ENCODE data around the gene PAM. TPM values are rescaled to one million over a fixed set of nuclear protein-coding genes. Genes with fewer than 3 reads are reported as not detected.
"Not testable (repeated sequence)": the region's sequence is repeated elsewhere in the genome, so short reads cannot be mapped to it uniquely, and the experiment has no call there.

The PAM gene
- total RNA-seq, 2 experiments from 2014 or later: not detected

DNA sequence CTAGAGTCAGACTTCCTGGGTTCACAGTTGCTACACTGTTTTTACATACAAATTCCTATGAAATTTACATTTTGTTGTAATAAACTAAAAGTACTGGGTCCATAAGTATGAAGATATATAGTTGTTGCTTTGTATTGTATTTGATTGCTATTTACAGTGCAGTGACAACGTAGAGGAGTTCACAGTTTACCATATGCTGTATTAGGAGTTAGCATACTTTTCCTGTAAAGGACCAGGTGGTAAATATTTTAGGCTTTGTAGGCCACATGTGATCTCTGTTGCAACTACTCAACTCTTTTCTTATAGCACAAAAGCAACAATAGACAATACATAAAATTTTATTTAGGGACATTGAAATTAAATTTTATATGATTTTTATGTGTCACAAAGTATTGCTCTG, 18.0 kb downstream of the PAM start:
- H3K36me3 ChIP-seq (ENCODE audit: insufficient read depth, low read length): no peaks in the 10 kb centered on the region
- H3K4me3 ChIP-seq (ENCODE audit: low read depth, low read length, poor library complexity, severe bottlenecking): no peak overlapping the region
- ChIA-PET CTCF (ENCODE audit: unreplicated experiment) (no interaction called here), POLR2A (interaction anchor here (0.6 kb wide), 1 partner anchor 965 kb away, joined by 3 read pairs; no protein-coding TSS in a partner anchor)
- no TSS peak for BruUV-seq (replicated peaks)
- H3K9me2 ChIP-seq (ENCODE audit: insufficient read depth, low read length): no peaks in the 10 kb centered on the region
- no peaks in the 10 kb centered on the region for H4K20me1 ChIP-seq (ENCODE audit: insufficient read depth, low read length)
- intact Hi-C loops (cut with micrococcal nuclease; ENCODE audit: unreplicated experiment): no loop called here
- DNase-seq (ENCODE audit: low spot score): no peak
- H3K27ac ChIP-seq (ENCODE audit: low read depth, low read length, poor library complexity, severe bottlenecking): no peak overlapping the region
- no peak for TF ChIP-seq EZH2phosphoT487 (IDR thresholded peaks at IDR 0.05; ENCODE audit: borderline replicate concordance, low read depth, low read length)
- TF ChIP-seq, protein P1, sequence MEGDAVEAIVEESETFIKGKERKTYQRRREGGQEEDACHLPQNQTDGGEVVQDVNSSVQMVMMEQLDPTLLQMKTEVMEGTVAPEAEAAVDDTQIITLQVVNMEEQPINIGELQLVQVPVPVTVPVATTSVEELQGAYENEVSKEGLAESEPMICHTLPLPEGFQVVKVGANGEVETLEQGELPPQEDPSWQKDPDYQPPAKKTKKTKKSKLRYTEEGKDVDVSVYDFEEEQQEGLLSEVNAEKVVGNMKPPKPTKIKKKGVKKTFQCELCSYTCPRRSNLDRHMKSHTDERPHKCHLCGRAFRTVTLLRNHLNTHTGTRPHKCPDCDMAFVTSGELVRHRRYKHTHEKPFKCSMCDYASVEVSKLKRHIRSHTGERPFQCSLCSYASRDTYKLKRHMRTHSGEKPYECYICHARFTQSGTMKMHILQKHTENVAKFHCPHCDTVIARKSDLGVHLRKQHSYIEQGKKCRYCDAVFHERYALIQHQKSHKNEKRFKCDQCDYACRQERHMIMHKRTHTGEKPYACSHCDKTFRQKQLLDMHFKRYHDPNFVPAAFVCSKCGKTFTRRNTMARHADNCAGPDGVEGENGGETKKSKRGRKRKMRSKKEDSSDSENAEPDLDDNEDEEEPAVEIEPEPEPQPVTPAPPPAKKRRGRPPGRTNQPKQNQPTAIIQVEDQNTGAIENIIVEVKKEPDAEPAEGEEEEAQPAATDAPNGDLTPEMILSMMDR (conservative IDR thresholded peaks at IDR 0.05; ENCODE audit: low read length): no peak
- no peak overlapping the region for H2AFZ ChIP-seq (ENCODE audit: low read length)
- no peak overlapping the region for H3K4me2 ChIP-seq (ENCODE audit: low read length)
- H3K9me3 ChIP-seq (ENCODE audit: low read length): no peaks in the 10 kb centered on the region
- no peaks in the 10 kb centered on the region for H3K4me1 ChIP-seq (ENCODE audit: insufficient read depth, low read length, poor library complexity, severe bottlenecking)
- H3K79me2 ChIP-seq (ENCODE audit: insufficient read depth, low read depth, low read length): no peaks in the 10 kb centered on the region

DNA sequence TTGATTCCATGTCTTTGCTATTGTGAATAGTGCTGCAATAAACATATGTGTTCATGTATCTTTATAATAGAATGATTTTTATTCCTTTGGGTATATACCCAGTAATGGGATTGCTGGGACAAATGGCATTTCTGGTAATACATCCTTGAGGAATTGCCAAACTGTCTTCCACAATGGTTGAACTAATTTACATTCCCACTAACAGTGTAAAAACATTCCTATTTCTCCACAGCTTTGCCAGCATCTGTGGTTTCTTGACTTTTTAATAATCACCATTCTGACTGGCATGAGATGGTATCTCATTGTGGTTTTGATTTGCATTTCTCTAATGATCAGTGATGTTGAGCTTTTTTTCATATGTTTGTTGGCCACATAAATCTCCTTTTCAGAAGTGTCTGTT, 20.7 kb downstream of the PAM start:
- H3K79me2 ChIP-seq (ENCODE audit: insufficient read depth, low read depth, low read length); H4K20me1 ChIP-seq (ENCODE audit: insufficient read depth, low read length); DNase-seq (ENCODE audit: low spot score); H2AFZ ChIP-seq (ENCODE audit: low read length); H3K4me1 ChIP-seq (ENCODE audit: insufficient read depth, low read length, poor library complexity, severe bottlenecking); BruUV-seq (replicated peaks); CTCF ChIA-PET (ENCODE audit: unreplicated experiment); H3K9me2 ChIP-seq (ENCODE audit: insufficient read depth, low read length); POLR2A ChIA-PET; H3K4me3 ChIP-seq (ENCODE audit: low read depth, low read length, poor library complexity, severe bottlenecking); intact Hi-C loops (cut with micrococcal nuclease; ENCODE audit: unreplicated experiment); H3K9me3 ChIP-seq (ENCODE audit: low read length); H3K27ac ChIP-seq (ENCODE audit: low read depth, low read length, poor library complexity, severe bottlenecking); H3K4me2 ChIP-seq (ENCODE audit: low read length); H3K36me3 ChIP-seq (ENCODE audit: insufficient read depth, low read length): not testable (repeated sequence)

DNA sequence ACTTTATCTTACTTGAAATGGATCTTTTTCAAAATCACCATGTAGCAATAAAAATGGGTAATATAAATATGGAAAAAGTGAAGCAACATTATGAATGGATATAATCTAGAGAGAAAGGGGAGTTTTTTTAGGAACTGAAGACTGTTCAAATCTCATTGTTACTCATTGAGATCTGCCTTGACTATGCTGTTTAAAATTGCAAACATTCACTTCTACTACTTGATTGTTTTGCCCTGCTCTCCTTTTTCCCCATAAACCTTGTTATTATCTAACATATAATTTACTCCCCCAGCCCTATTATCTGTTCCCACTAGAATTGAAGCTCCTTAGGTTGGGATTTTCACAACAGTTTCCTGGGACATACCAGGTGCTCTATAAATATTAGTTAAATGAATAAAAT, 22.0 kb downstream of the PAM start:
- Histone ChIP-seq H4K20me1 (ENCODE audit: insufficient read depth, low read length) (peaks cover 5% of the 10 kb centered on the region; the same call in 1 of the 2 replicates), H3K79me2 (ENCODE audit: insufficient read depth, low read depth, low read length) (no peaks in the 10 kb centered on the region), H3K27ac (ENCODE audit: low read depth, low read length, poor library complexity, severe bottlenecking) (no peak overlapping the region), H3K4me1 (ENCODE audit: insufficient read depth, low read length, poor library complexity, severe bottlenecking) (no peaks in the 10 kb centered on the region), H3K9me2 (ENCODE audit: insufficient read depth, low read length) (no peaks in the 10 kb centered on the region), H2AFZ (ENCODE audit: low read length) (no peak overlapping the region), H3K36me3 (ENCODE audit: insufficient read depth, low read length) (no peaks in the 10 kb centered on the region), H3K4me3 (ENCODE audit: low read depth, low read length, poor library complexity, severe bottlenecking) (no peak overlapping the region), H3K9me3 (ENCODE audit: low read length) (no peaks in the 10 kb centered on the region), H3K4me2 (ENCODE audit: low read length) (no peak overlapping the region)
- POLR2A ChIA-PET: interaction anchor here (1.1 kb wide), 1 partner anchor 14 kb away, joined by 3 read pairs; no protein-coding TSS in a partner anchor
- no peak for TF ChIP-seq EZH2phosphoT487 (IDR thresholded peaks at IDR 0.05; ENCODE audit: borderline replicate concordance, low read depth, low read length)
- TF ChIP-seq, protein P1 (conservative IDR thresholded peaks at IDR 0.05; ENCODE audit: low read length): no peak
- no peak for DNase-seq (ENCODE audit: low spot score)
- intact Hi-C loops (cut with micrococcal nuclease; ENCODE audit: unreplicated experiment): no loop called here
- CTCF ChIA-PET (ENCODE audit: unreplicated experiment): no interaction called here
- BruUV-seq (replicated peaks): no TSS peak

Measured in OCI-LY7 (cell line).